Uterus (tissue), 4 donors: Measurements from ENCODE around the gene NPEPPS. TPM values are rescaled to one million over a fixed set of nuclear protein-coding genes. Genes with fewer than 3 reads are reported as not detected.
"Not testable (repeated sequence)": the region's sequence is repeated elsewhere in the genome, so short reads cannot be mapped to it uniquely, and the experiment has no call there.

Experiments
- DNase-seq, 2 donors: peaks; one replicate each; pipeline ENCODE4 v3.0.0-alpha.2; 2019 to 2020
- H3K27ac ChIP-seq, 2 donors: fragments of 200-600 bp; sonication (generic); 1 replicate in 1 of 2; 2 replicates in 1 of 2; pipeline ENCODE4 v1.5.1; 2016 to 2018
- H3K27me3 ChIP-seq, 2 donors: fragments of 200-600 bp; sonication (generic); one replicate each; pipeline ENCODE4 v1.5.1; 2018 to 2019; ENCODE audit warnings: control low read depth in 1 of 2
- H3K36me3 ChIP-seq, 2 donors: fragments of 200-600 bp; sonication (generic); one replicate each; pipeline ENCODE4 v1.5.1; 2019; ENCODE audit warnings: control low read depth in 1 of 2
- H3K4me1 ChIP-seq, 2 donors: fragments of 200-600 bp; sonication (generic); one replicate each; pipeline ENCODE4 v1.5.1; 2018 to 2019; ENCODE audit warnings: control low read depth in 1 of 2
- H3K4me3 ChIP-seq, 2 donors: fragments of 200-600 bp; sonication (generic); 1 replicate in 1 of 2; 2 replicates in 1 of 2; pipeline ENCODE4 v1.5.1; 2018 to 2019; ENCODE audit warnings: mild to moderate bottlenecking in 1 of 2
- H3K9me3 ChIP-seq, 2 donors: fragments of 200-600 bp; sonication (generic); one replicate each; pipeline ENCODE4 v1.5.1; 2019; ENCODE audit warnings: control low read depth in 1 of 2
- CTCF ChIP-seq, 4 experiments: fragments of 200-600 bp in 2 of 4; fragments of 450-650 bp in 2 of 4; sonication (generic) in 2 of 4; IDR thresholded peaks; one replicate each; pipeline ENCODE4 v1.5.1; 2016 to 2019; ENCODE audit warnings: antibody characterized with exemption in 4 of 4, mild to moderate bottlenecking in 2 of 4, moderate library complexity in 1 of 4
- intact Hi-C: fragments of 100-400 bp; cut with DNase I; formaldehyde crosslinking; loops from one replicate; pipeline ENCODE4 v1.15.1; 2023; ENCODE audit warnings: low total_unique reads
- total RNA-seq, 4 donors: library from RNA; depleted of rRNA in 3 of 4; stranded (reverse); fragments of >200 nt in 3 of 4; gene quantifications; one replicate each; pipeline versions ENCODE4 v1.1.0 to v1.2.4, GENCODE V29; 2014 to 2023
- donor health status: DM: yes; HTN: yes; CAD: no.

NPEPPS gene
- 100 to 1,000 TPM in 3 of 4 donors, 10 to 100 TPM in 1; 77.6 to 161 (median 131) TPM for total RNA-seq

GRCh38 chr17:47530557-47531232, at the start of gene NPEPPS:
Gene NPEPPS (plus strand): TSS chr17:47531108. CDS start chr17:47531301, 193 bp downstream.
- Histone ChIP-seq H3K27ac (peak within 1 kb of the TSS; percentile 91 to 94), H3K4me3 (peak within 1 kb of the TSS; percentile 53 to 84)
- H3K36me3 ChIP-seq, H3K27me3 ChIP-seq, H3K9me3 ChIP-seq, H3K4me1 ChIP-seq, intact Hi-C loops: not testable (repeated sequence)
- peak; percentile 90 for DNase-seq

GRCh38 chr17:47491841-47492212, 39.1 kb upstream of the NPEPPS start:
- Histone ChIP-seq H3K27ac (peak overlapping the region; percentile 87 to 95), H3K4me3 (peak overlapping the region; percentile 48 to 56)
- H3K9me3 ChIP-seq, H3K4me1 ChIP-seq, H3K27me3 ChIP-seq, intact Hi-C loops, DNase-seq, H3K36me3 ChIP-seq: not testable (repeated sequence)

GRCh38 chr17:47499074-47499473, 31.8 kb upstream of the NPEPPS start:
- H3K27me3 ChIP-seq, H3K36me3 ChIP-seq, intact Hi-C loops, H3K4me1 ChIP-seq, H3K27ac ChIP-seq, DNase-seq, H3K4me3 ChIP-seq, H3K9me3 ChIP-seq: not testable (repeated sequence)

- H3K4me3 ChIP-seq, H3K9me3 ChIP-seq, H3K27ac ChIP-seq, H3K36me3 ChIP-seq, DNase-seq, H3K27me3 ChIP-seq, intact Hi-C loops, H3K4me1 ChIP-seq: not testable (repeated sequence)
Observed at GRCh38 chr17:47499494-47499893, 31.4 kb upstream of the NPEPPS start.

- H3K4me3 ChIP-seq, H3K27me3 ChIP-seq, H3K4me1 ChIP-seq, H3K9me3 ChIP-seq, H3K36me3 ChIP-seq, H3K27ac ChIP-seq, intact Hi-C loops, DNase-seq: not testable (repeated sequence)
- TF ChIP-seq CTCF (IDR thresholded peaks at IDR 0.05): peak; percentile 24 to 37 (median 30)
Observed at GRCh38 chr17:47500620-47501019, 30.3 kb upstream of the NPEPPS start.

- intact Hi-C loops, H3K4me1 ChIP-seq, H3K27me3 ChIP-seq, H3K4me3 ChIP-seq, H3K36me3 ChIP-seq, H3K9me3 ChIP-seq: not testable (repeated sequence)
- DNase-seq: peak; percentile 31 to 55
- H3K27ac ChIP-seq: peak overlapping the region; percentile 76 to 78
Observed at GRCh38 chr17:47502122-47502731, 28.7 kb upstream of the NPEPPS start.

GRCh38 chr17:47502776-47503455, 28.0 kb upstream of the NPEPPS start:
- H3K27ac ChIP-seq: peak overlapping the region; percentile 76 to 78
- H3K4me3 ChIP-seq, H3K4me1 ChIP-seq, DNase-seq, H3K27me3 ChIP-seq, H3K36me3 ChIP-seq, H3K9me3 ChIP-seq, intact Hi-C loops: not testable (repeated sequence)

GRCh38 chr17:47511701-47512146, 19.2 kb upstream of the NPEPPS start:
- H3K9me3 ChIP-seq, H3K27me3 ChIP-seq, H3K4me1 ChIP-seq, H3K36me3 ChIP-seq, intact Hi-C loops, H3K27ac ChIP-seq, H3K4me3 ChIP-seq, DNase-seq: not testable (repeated sequence)

- H3K4me1 ChIP-seq, DNase-seq, intact Hi-C loops, H3K27ac ChIP-seq, H3K36me3 ChIP-seq, H3K27me3 ChIP-seq, H3K9me3 ChIP-seq, H3K4me3 ChIP-seq: not testable (repeated sequence)
Observed at GRCh38 chr17:47513301-47513700, 17.6 kb upstream of the NPEPPS start.

- H3K27ac ChIP-seq, DNase-seq, intact Hi-C loops: not testable (repeated sequence)
Observed at GRCh38 chr17:47518880-47519279, 12.0 kb upstream of the NPEPPS start.

GRCh38 chr17:47519365-47519764, 11.5 kb upstream of the NPEPPS start:
- H3K4me3 ChIP-seq, H3K27ac ChIP-seq, DNase-seq, H3K4me1 ChIP-seq, intact Hi-C loops, H3K27me3 ChIP-seq, H3K36me3 ChIP-seq, H3K9me3 ChIP-seq: not testable (repeated sequence)

More at GRCh38 chr17:47518880-47519279, 12.0 kb upstream of the NPEPPS start:
- H3K9me3 ChIP-seq, H3K4me1 ChIP-seq, H3K36me3 ChIP-seq, H3K4me3 ChIP-seq, H3K27me3 ChIP-seq: not testable (repeated sequence)

GRCh38 chr17:47520279-47520678, 10.6 kb upstream of the NPEPPS start:
- DNase-seq, H3K27ac ChIP-seq, H3K9me3 ChIP-seq, intact Hi-C loops, H3K4me1 ChIP-seq, H3K36me3 ChIP-seq, H3K4me3 ChIP-seq, H3K27me3 ChIP-seq: not testable (repeated sequence)
